Cardiac fibroblast (primary cell): ENCODE data around the gene NLGN1.

Experiments
- DNase-seq, 2 donors: peaks; one replicate each; pipeline versions ENCODE4 v3.0.0 to v3.0.0-alpha.2; 2010; ENCODE audit warnings: low read depth in 2 of 2
- H3K4me3 ChIP-seq, 2 donors: replicated peaks in 1 of 2; 1 replicate in 1 of 2; 2 replicates in 1 of 2; pipeline ENCODE4 v1.5.1; 2011; ENCODE audit warnings: low read depth in 2 of 2, low read length in 2 of 2, mild to moderate bottlenecking in 2 of 2, moderate library complexity in 1 of 2
- CTCF ChIP-seq: IDR thresholded peaks from one replicate; pipeline ENCODE4 v1.5.1; 2011; ENCODE audit warnings: low read depth, mild to moderate bottlenecking, low read length, inconsistent platforms

NLGN1 gene

DNA sequence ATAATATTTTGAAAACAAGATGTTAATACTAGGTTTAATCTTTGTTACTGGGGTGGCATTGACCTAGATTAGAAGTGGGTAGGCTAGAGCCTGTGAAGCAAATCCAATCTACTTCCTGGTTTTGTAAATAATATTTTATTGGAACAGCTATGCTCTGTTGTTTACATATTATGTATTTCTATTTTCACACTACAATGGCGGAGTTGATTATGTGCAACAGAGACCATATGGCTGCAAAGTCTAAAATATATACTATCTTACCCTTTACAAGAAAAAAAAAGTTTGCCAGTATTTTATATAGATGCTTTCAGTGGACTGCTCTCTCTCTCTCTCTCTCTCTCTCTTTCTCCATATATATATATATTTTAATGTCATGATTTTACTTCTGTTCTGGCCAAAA is 244.2 kb downstream of the NLGN1 start:
- TF ChIP-seq CTCF: no peak
- DNase-seq: no peak
- H3K4me3 ChIP-seq: no peak overlapping the region

- no peak overlapping the region for H3K4me3 ChIP-seq
- TF ChIP-seq CTCF: no peak
- no peak for DNase-seq
These were observed 246.8 kb downstream of the NLGN1 start for GRCh38 chr3:173644086-173645082.

DNA sequence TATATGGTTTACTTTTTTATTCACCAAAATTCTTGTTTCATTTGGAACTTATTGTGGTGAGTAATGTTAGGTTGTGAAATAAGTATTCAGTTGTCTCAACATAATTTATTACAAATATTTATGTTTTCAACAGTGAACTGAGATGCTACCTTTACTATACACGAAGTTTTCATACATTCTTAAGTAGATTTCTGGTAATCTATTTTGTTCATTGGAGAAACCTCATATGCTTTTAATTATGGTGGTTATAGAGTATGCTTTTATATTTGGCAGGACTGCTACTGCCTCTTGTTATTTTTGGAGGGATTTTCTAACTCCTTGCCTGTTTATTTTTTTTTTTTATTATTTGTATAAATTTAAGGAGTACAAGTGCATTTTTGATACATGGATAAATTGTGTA is 253.1 kb downstream of the NLGN1 start:
- TF ChIP-seq CTCF: no peak
- no peak overlapping the region for H3K4me3 ChIP-seq
- no peak for DNase-seq

DNA sequence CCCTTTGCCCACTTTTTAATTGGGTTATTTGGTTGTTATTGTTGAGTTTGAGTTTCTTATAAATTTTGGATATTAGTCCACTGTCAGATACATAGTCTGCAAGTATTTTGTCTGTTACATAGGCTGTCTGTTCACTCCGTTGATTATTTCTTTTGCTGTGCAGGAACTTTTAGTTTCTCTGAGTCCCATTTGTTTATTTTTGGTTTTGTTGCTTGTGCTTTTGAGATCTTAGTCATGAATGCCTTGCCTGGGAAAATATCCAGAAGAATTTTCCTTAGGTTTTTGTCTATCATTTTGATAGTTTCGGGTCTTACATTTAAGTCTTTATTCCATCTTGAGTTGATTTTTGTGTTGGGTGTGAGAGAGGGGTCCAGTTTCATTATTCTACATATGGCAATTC is 254.5 kb downstream of the NLGN1 start:
- DNase-seq: no peak
- TF ChIP-seq CTCF: no peak
- H3K4me3 ChIP-seq: no peak overlapping the region

DNA sequence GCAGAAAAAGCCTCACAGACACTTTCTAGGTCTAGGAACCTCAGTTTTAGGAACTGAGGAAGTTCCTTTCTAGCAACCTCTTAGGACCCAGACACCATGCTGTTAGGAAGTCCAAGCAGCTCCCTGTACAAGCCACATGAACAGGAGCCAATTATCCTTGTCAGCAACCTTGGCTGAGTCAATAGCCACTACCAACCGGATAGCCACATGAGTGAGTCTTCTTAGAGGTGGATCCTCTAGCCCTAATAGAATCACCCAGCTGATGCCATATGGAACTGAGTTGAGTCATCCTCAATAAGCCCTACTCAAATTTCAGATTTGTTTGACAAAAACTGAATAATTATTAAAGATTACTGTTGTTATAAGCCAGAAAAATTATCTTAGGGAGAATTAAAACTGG is 256.2 kb downstream of the NLGN1 start:
- H3K4me3 ChIP-seq: no peak overlapping the region
- TF ChIP-seq CTCF: no peak
- DNase-seq: peak in 1 of 2 donors; percentile 35

- H3K4me3 ChIP-seq: no peak overlapping the region
- TF ChIP-seq CTCF: no peak
- no peak for DNase-seq
These were observed 262.4 kb downstream of the NLGN1 start for GRCh38 chr3:173659972-173660371.
